BLaER1 (cell line): ENCODE results near the gene THAP3.

Experiments used
- H3K27ac ChIP-seq: shearing (Covaris generic); formaldehyde crosslinking; 2 replicates; pipeline ENCODE4 v1.8.1; 2022
- H3K27me3 ChIP-seq: shearing (Covaris generic); formaldehyde crosslinking; 2 replicates; pipeline ENCODE4 v1.8.1; 2022
- H3K36me3 ChIP-seq: shearing (Covaris generic); formaldehyde crosslinking; 2 replicates; pipeline ENCODE4 v1.8.1; 2022
- H3K4me1 ChIP-seq: shearing (Covaris generic); formaldehyde crosslinking; 2 replicates; pipeline ENCODE4 v1.8.1; 2022
- H3K4me2 ChIP-seq: shearing (Covaris generic); formaldehyde crosslinking; 2 replicates; pipeline ENCODE4 v1.8.1; 2022
- H3K4me3 ChIP-seq: shearing (Covaris generic); formaldehyde crosslinking; 2 replicates; pipeline ENCODE4 v1.8.1; 2022
- H3K9ac ChIP-seq: shearing (Covaris generic); formaldehyde crosslinking; 2 replicates; pipeline ENCODE4 v1.8.1; 2022
- H3K9me3 ChIP-seq: shearing (Covaris generic); formaldehyde crosslinking; 2 replicates; pipeline ENCODE4 v1.8.1; 2022
- H4K20me1 ChIP-seq: shearing (Covaris generic); formaldehyde crosslinking; 2 replicates; pipeline ENCODE4 v1.8.1; 2022
- Cebpa-rat ChIP-seq: shearing (Covaris generic); IDR thresholded peaks from 2 replicates; pipeline ENCODE4 v1.8.1; 2022

The THAP3 gene

DNA sequence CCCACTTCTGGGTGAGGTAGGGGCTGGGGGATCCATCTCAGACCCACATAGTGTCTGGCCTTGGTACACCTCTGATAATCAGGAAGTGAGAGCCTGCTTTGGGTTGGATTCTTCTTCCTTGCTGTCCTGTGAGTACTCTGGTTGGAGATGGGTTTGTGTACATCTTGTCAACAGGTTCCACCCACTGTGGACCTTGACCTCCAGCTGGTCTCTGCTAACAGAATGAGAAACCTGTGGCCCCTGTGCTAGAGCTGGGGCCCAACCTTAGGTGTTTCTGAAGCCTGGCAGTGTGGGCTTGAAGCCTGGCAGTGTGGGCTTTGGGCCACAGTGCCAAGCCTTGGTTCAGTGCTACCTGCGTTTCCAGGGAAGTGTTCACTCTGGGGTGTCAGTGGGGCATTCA, 42.3 kb upstream of the THAP3 start:
- no peaks in the 10 kb centered on the region for H3K9me3 ChIP-seq
- peaks cover 77% of the 10 kb centered on the region for H3K4me1 ChIP-seq
- H3K9ac ChIP-seq, result peak overlapping the region; percentile 89; the same call in 1 of the 2 replicates
- H3K27ac ChIP-seq, result peak overlapping the region; percentile 89
- H3K4me3 ChIP-seq, result peak overlapping the region; percentile 92
- H3K36me3 ChIP-seq, result peaks cover 19% of the 10 kb centered on the region; the same call in 1 of the 2 replicates
- no peaks in the 10 kb centered on the region for H3K27me3 ChIP-seq
- TF ChIP-seq Cebpa-rat, result no peak
- peak overlapping the region; percentile 97 for H3K4me2 ChIP-seq
- peaks cover 60% of the 10 kb centered on the region for H4K20me1 ChIP-seq

DNA sequence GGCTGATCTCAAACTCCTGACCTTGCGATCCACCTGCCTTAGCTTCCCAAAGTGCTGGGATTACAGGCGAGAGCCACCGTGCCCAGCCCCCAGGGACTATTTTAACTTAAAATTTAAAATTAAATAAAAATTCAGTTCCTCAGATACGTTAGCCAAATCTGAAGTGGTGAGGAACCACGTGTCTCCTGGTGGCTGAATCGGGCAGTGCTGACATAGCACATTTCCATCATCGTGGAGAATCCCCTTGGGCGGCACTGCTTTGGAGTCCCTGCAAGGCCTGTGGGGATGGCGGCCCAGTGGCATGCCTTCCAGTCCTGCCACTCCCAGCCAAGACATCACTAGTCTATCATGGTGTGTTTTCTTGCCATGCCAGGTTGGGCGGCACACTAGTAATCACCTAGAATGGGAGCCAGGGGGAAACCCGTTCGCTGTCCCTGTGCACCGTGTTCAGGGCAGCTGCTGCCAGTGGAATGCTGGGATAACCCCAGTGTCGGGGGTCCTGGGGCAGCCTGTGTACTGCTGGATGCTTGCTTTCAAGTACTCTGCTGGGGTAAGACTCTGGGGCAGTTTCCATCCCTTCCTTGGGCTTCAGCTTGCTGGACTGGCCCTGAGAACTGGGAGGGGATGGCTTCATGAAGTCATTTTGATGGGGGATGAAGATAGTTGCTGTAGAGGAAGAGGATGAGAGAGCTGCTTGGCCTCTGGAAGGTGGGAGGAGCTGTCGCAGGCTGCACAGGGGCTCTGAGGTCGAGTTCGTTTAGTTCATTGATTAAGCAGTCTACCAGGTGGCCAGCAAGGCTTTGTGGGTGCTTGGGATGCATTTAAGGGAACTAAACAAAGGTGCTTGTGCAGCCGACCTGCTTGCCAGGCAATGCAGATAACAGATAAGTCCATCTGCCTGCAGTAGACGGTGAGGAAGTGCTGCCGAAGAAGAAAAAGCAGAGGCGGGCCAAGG, 40.3 kb upstream of the THAP3 start:
- Histone ChIP-seq H3K9me3 (no peaks in the 10 kb centered on the region), H3K27me3 (no peaks in the 10 kb centered on the region), H3K36me3 (peaks cover 36% of the 10 kb centered on the region), H3K4me3 (no peak overlapping the region), H3K4me2 (no peak overlapping the region), H4K20me1 (peaks cover 81% of the 10 kb centered on the region), H3K27ac (0 out of 2 replicates have a peak overlapping the region, but pooled peaks have one; percentile 12), H3K9ac (no peak overlapping the region), H3K4me1 (peaks cover 81% of the 10 kb centered on the region)
- TF ChIP-seq Cebpa-rat, result no peak

GRCh38 chr1:6585081-6585722, 39.5 kb upstream of the THAP3 start:
- Histone ChIP-seq H3K4me1 (peaks cover 86% of the 10 kb centered on the region), H3K36me3 (peaks cover 44% of the 10 kb centered on the region), H3K27me3 (no peaks in the 10 kb centered on the region), H3K9ac (no peak overlapping the region), H3K9me3 (no peaks in the 10 kb centered on the region), H4K20me1 (peaks cover 89% of the 10 kb centered on the region), H3K4me3 (no peak overlapping the region), H3K4me2 (no peak overlapping the region), H3K27ac (0 out of 2 replicates have a peak overlapping the region, but pooled peaks have one; percentile 70)
- TF ChIP-seq Cebpa-rat, result no peak

- H4K20me1 ChIP-seq, result peaks cover 89% of the 10 kb centered on the region
These were observed 38.8 kb upstream of the THAP3 start for GRCh38 chr1:6585841-6586240.

DNA sequence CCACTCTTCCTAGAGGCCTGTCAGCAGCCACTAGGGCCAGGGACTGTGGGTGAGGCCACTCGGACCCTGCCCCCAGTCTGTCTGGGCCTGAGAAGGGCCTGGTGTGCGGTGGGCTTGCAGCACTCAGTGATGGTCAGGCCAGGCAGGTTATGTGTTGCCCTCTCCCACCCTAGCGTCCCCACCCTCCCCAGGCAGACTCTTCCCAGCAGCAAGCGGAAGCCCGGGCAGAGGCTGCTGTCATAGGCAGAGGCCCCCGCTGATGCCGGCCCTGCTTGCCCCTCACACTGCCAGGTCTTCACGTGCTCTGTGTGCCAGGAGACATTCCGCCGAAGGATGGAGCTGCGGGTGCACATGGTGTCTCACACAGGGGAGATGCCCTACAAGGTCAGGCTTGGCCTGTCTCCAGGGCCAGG, 38.3 kb upstream of the THAP3 start:
- Histone ChIP-seq H3K9me3 (no peaks in the 10 kb centered on the region), H3K36me3 (peaks cover 49% of the 10 kb centered on the region), H3K4me2 (peak overlapping the region; percentile 73), H3K27ac (peak overlapping the region; percentile 70), H4K20me1 (peaks cover 89% of the 10 kb centered on the region), H3K4me3 (no peak overlapping the region), H3K4me1 (peaks cover 88% of the 10 kb centered on the region), H3K9ac (0 out of 2 replicates have a peak overlapping the region, but pooled peaks have one; percentile 20), H3K27me3 (no peaks in the 10 kb centered on the region)
- no peak for TF ChIP-seq Cebpa-rat

More at GRCh38 chr1:6585841-6586240, 38.8 kb upstream of the THAP3 start:
- H3K36me3 ChIP-seq, result peaks cover 49% of the 10 kb centered on the region
- H3K4me3 ChIP-seq, result no peak overlapping the region
- peaks cover 88% of the 10 kb centered on the region for H3K4me1 ChIP-seq
- no peaks in the 10 kb centered on the region for H3K27me3 ChIP-seq
- H3K9ac ChIP-seq, result no peak overlapping the region
- H3K27ac ChIP-seq, result peak overlapping the region; percentile 70; the same call in 1 of the 2 replicates
- H3K4me2 ChIP-seq, result peak overlapping the region; percentile 73; the same call in 1 of the 2 replicates
- H3K9me3 ChIP-seq, result no peaks in the 10 kb centered on the region
- no peak for TF ChIP-seq Cebpa-rat

- Histone ChIP-seq H3K9ac (peak overlapping the region; percentile 20; the same call in 1 of the 2 replicates), H3K4me1 (peaks cover 88% of the 10 kb centered on the region), H3K4me3 (no peak overlapping the region), H3K27ac (peak overlapping the region; percentile 70), H3K36me3 (peaks cover 59% of the 10 kb centered on the region), H4K20me1 (peaks cover 89% of the 10 kb centered on the region), H3K9me3 (no peaks in the 10 kb centered on the region), H3K4me2 (peak overlapping the region; percentile 73), H3K27me3 (no peaks in the 10 kb centered on the region)
- TF ChIP-seq Cebpa-rat, result no peak
These were observed 37.2 kb upstream of the THAP3 start for GRCh38 chr1:6587261-6588005.

GRCh38 chr1:6588128-6588892, 36.4 kb upstream of the THAP3 start:
- H3K36me3 ChIP-seq, result peaks cover 68% of the 10 kb centered on the region
- H3K27me3 ChIP-seq, result no peaks in the 10 kb centered on the region
- no peak overlapping the region for H3K4me3 ChIP-seq
- peaks cover 91% of the 10 kb centered on the region for H3K4me1 ChIP-seq
- H3K27ac ChIP-seq, result peak overlapping the region; percentile 70
- H4K20me1 ChIP-seq, result peaks cover 91% of the 10 kb centered on the region
- H3K4me2 ChIP-seq, result peak overlapping the region; percentile 73
- H3K9me3 ChIP-seq, result no peaks in the 10 kb centered on the region
- 0 out of 2 replicates have a peak overlapping the region, but pooled peaks have one; percentile 20 for H3K9ac ChIP-seq
- TF ChIP-seq Cebpa-rat, result no peak

DNA sequence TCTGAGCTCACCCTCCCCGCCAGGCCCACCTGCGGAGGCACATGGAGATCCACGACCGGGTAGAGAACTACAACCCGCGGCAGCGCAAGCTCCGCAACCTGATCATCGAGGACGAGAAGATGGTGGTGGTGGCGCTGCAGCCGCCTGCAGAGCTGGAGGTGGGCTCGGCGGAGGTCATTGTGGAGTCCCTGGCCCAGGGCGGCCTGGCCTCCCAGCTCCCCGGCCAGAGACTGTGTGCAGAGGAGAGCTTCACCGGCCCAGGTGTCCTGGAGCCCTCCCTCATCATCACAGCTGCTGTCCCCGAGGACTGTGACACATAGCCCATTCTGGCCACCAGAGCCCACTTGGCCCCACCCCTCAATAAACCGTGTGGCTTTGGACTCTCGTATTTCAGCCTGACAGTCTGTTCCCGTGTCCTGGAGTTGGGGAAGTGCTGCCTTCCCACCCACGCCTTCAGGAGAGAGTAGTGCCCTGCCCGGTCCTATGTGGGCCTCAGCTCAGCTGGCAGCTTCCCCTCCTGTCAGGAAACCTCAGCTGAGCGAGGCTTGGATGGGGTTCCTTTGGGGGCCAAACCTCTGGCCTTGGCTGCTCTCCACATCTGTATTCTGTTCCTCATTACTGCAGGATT, 35.7 kb upstream of the THAP3 start:
- Histone ChIP-seq H3K4me3 (no peak overlapping the region), H3K36me3 (peaks cover 75% of the 10 kb centered on the region), H3K27ac (peak overlapping the region; percentile 52; the same call in 1 of the 2 replicates), H3K4me2 (peak overlapping the region; percentile 73), H3K27me3 (no peaks in the 10 kb centered on the region), H4K20me1 (peaks cover 98% of the 10 kb centered on the region), H3K9me3 (no peaks in the 10 kb centered on the region), H3K4me1 (peaks cover 91% of the 10 kb centered on the region), H3K9ac (0 out of 2 replicates have a peak overlapping the region, but pooled peaks have one; percentile 20)
- TF ChIP-seq Cebpa-rat, result no peak
